ENCODE measurements around the gene TBC1D24.

GRCh38 chr16:2531371-2531695 lies 56.4 kb downstream of the TBC1D24 start, which contains the start of gene CEMP1:
- TF ChIP-seq GABPA (IDR thresholded peaks at IDR 0.05; ENCODE audit: low read depth) = no peak
- no peak for TF ChIP-seq CTCF (IDR thresholded peaks at IDR 0.05)
- TF ChIP-seq POLR2AphosphoS5 (IDR thresholded peaks at IDR 0.05; ENCODE audit: low read depth, low read length) = no peak
- TF ChIP-seq MAX (IDR thresholded peaks at IDR 0.05; ENCODE audit: low read depth) = no peak
- TF ChIP-seq EP300 (IDR thresholded peaks at IDR 0.05; ENCODE audit: borderline replicate concordance in 1 of 2, low read depth in 1 of 2, low read length in 1 of 2) = no peak
